Upper lobe of left lung (tissue), 6 donors: ENCODE data around the gene SLC6A6. TPM values are rescaled to one million over a fixed set of nuclear protein-coding genes. Genes with fewer than 3 reads are reported as not detected.

Source experiments
- ATAC-seq, 2 donors: fragments of 200-7000 bp; cut with Tn5 transposase; one replicate each; pipeline ENCODE4 v1.9.1; 2022; ENCODE audit warnings: mild to moderate bottlenecking in 2 of 2, moderate library complexity in 2 of 2; ENCODE audit not compliant: low FRiP score in 2 of 2
- DNase-seq, 2 donors: peaks; one replicate each; pipeline ENCODE4 v3.0.0-alpha.2; 2019 to 2020
- H3K27ac ChIP-seq, 4 donors: fragments of 200-600 bp; sonication (generic); one replicate each; pipeline ENCODE4 v1.5.1; 2016 to 2019
- H3K27me3 ChIP-seq, 4 donors: fragments of 200-600 bp; sonication (generic); one replicate each; pipeline ENCODE4 v1.5.1; 2017 to 2019
- H3K36me3 ChIP-seq, 4 donors: fragments of 200-600 bp; sonication (generic); one replicate each; pipeline ENCODE4 v1.5.1; 2016 to 2019
- H3K4me1 ChIP-seq, 4 donors: fragments of 200-600 bp; sonication (generic); one replicate each; pipeline ENCODE4 v1.5.1; 2018 to 2019
- H3K4me3 ChIP-seq, 4 donors: fragments of 200-600 bp; sonication (generic); one replicate each; pipeline ENCODE4 v1.5.1; 2017 to 2019; ENCODE audit warnings: mild to moderate bottlenecking in 2 of 4, moderate library complexity in 1 of 4
- H3K9me3 ChIP-seq, 4 donors: fragments of 200-600 bp; sonication (generic); one replicate each; pipeline ENCODE4 v1.5.1; 2018 to 2019
- CTCF ChIP-seq, 6 experiments: fragments of 450-650 bp in 4 of 6; fragments of 200-600 bp in 2 of 6; sonication (generic) in 2 of 6; IDR thresholded peaks; one replicate each; pipeline ENCODE4 v1.5.1; 2016 to 2019; ENCODE audit warnings: antibody characterized with exemption in 6 of 6
- EP300 ChIP-seq, 4 donors: sonication (generic); formaldehyde crosslinking; IDR thresholded peaks; one replicate each; pipeline ENCODE4 v1.5.1; 2017; ENCODE audit warnings: antibody characterized with exemption in 4 of 4, control low read depth in 2 of 4
- POLR2A ChIP-seq, 4 donors: fragments of 450-650 bp; IDR thresholded peaks; one replicate each; pipeline ENCODE4 v1.5.1; 2016 to 2017; ENCODE audit warnings: antibody characterized with exemption in 4 of 4, mild to moderate bottlenecking in 2 of 4
- POLR2AphosphoS5 ChIP-seq, 2 donors: sonication (generic); formaldehyde crosslinking; IDR thresholded peaks; one replicate each; pipeline ENCODE4 v1.5.1; 2017; ENCODE audit warnings: antibody characterized with exemption in 2 of 2
- WGBS, 2 donors: methylation state at CpG; one replicate each; pipeline ENCODE4 v1.1.5; 2017 to 2018; 5-methylcytosine and 5-hydroxymethylcytosine counted together
- total RNA-seq, 6 donors: library from RNA; depleted of rRNA in 4 of 6; stranded (reverse); fragments of >200 nt in 4 of 6; gene quantifications; one replicate each; pipeline versions ENCODE4 v1.1.0 to v1.2.1, GENCODE V29; 2016 to 2021
- donor health status: DM: no; HTN: no; CAD: no; lungs with moderate emphysema.
- donor health status: DM: no; HTN: yes; CAD: no; lungs with severe emphysema.

SLC6A6 gene
- total RNA-seq, 6 donors from 2014 or later: 60.6 to 154 (median 92.8) TPM

- H3K27ac ChIP-seq: no peak overlapping the region
- H3K4me1 ChIP-seq: peaks cover 0 to 15% (median 3%) of the 10 kb centered on the region in 4 donors
- no peaks in the 10 kb centered on the region for H3K27me3 ChIP-seq
- H3K9me3 ChIP-seq: no peaks in the 10 kb centered on the region
- WGBS, 2 donors: 63 to 80% methylated on average over 5 of the region's 5 CpGs
- H3K4me3 ChIP-seq: no peak overlapping the region
- ATAC-seq: no peak
- TF ChIP-seq POLR2AphosphoS5 (IDR thresholded peaks at IDR 0.05): no peak
- no peak for TF ChIP-seq EP300 (IDR thresholded peaks at IDR 0.05)
- no peak for TF ChIP-seq CTCF (IDR thresholded peaks at IDR 0.05)
- TF ChIP-seq POLR2A (IDR thresholded peaks at IDR 0.05): no peak
- no peak for DNase-seq
- no peaks in the 10 kb centered on the region for H3K36me3 ChIP-seq
Observed at GRCh38 chr3:14389716-14390115, 12.7 kb upstream of the SLC6A6 start.

GRCh38 chr3:14391033-14391432 is 11.4 kb upstream of the SLC6A6 start:
- H3K4me1 ChIP-seq: peaks cover 0 to 15% (median 3%) of the 10 kb centered on the region in 4 donors
- DNase-seq (peak in 1 of 2 donors; percentile 62), ATAC-seq (peak in 1 of 2 donors; percentile 79)
- H3K4me3 ChIP-seq: no peak overlapping the region
- WGBS, 2 donors: 49 to 68% methylated on average over 4 of the region's 4 CpGs
- no peaks in the 10 kb centered on the region for H3K9me3 ChIP-seq
- peak; percentile 40 to 63 for TF ChIP-seq POLR2AphosphoS5 (IDR thresholded peaks at IDR 0.05)
- no peak for TF ChIP-seq POLR2A (IDR thresholded peaks at IDR 0.05)
- TF ChIP-seq CTCF (IDR thresholded peaks at IDR 0.05): no peak
- H3K36me3 ChIP-seq: no peaks in the 10 kb centered on the region
- H3K27ac ChIP-seq: peak overlapping the region in 1 of 4 donors; percentile 28
- no peaks in the 10 kb centered on the region for H3K27me3 ChIP-seq

- WGBS, 2 donors: 96 to 99% methylated on average over 4 of the region's 4 CpGs
- DNase-seq (no peak), ATAC-seq (no peak)
- no peaks in the 10 kb centered on the region for H3K9me3 ChIP-seq
- H3K36me3 ChIP-seq: no peaks in the 10 kb centered on the region
- H3K27me3 ChIP-seq: no peaks in the 10 kb centered on the region
- TF ChIP-seq POLR2AphosphoS5 (IDR thresholded peaks at IDR 0.05) (no peak), POLR2A (IDR thresholded peaks at IDR 0.05) (no peak), CTCF (IDR thresholded peaks at IDR 0.05) (no peak), EP300 (IDR thresholded peaks at IDR 0.05) (no peak)
- H3K4me3 ChIP-seq: no peak overlapping the region
- H3K27ac ChIP-seq: no peak overlapping the region
- H3K4me1 ChIP-seq: peaks cover 0 to 19% (median 3%) of the 10 kb centered on the region in 4 donors
Observed at GRCh38 chr3:14392231-14392630, 10.2 kb upstream of the SLC6A6 start.

GRCh38 chr3:14392803-14393319 is 9.5 kb upstream of the SLC6A6 start:
- Histone ChIP-seq H3K27ac (no peak overlapping the region), H3K9me3 (no peaks in the 10 kb centered on the region), H3K4me1 (peaks cover 0 to 25% (median 7%) of the 10 kb centered on the region in 4 donors), H3K4me3 (no peak overlapping the region), H3K27me3 (no peaks in the 10 kb centered on the region), H3K36me3 (no peaks in the 10 kb centered on the region)
- DNase-seq (no peak), ATAC-seq (no peak)
- 90 to 93% methylated on average over 7 of the region's 7 CpGs for WGBS, 2 donors
- TF ChIP-seq CTCF (IDR thresholded peaks at IDR 0.05) (no peak), EP300 (IDR thresholded peaks at IDR 0.05) (no peak), POLR2A (IDR thresholded peaks at IDR 0.05) (no peak), POLR2AphosphoS5 (IDR thresholded peaks at IDR 0.05) (no peak)

- ATAC-seq: no peak
- H3K36me3 ChIP-seq: no peaks in the 10 kb centered on the region
- H3K9me3 ChIP-seq: no peaks in the 10 kb centered on the region
- no peak overlapping the region for H3K4me3 ChIP-seq
- H3K27ac ChIP-seq: no peak overlapping the region
- WGBS, 2 donors: 90% methylated on average over 7 to 9 of the region's 9 CpGs
- TF ChIP-seq EP300 (IDR thresholded peaks at IDR 0.05): no peak
- H3K4me1 ChIP-seq: peaks cover 0 to 21% (median 7%) of the 10 kb centered on the region in 4 donors
- H3K27me3 ChIP-seq: no peaks in the 10 kb centered on the region
- no peak for DNase-seq
Observed at GRCh38 chr3:14393440-14394106, 8.8 kb upstream of the SLC6A6 start.
